Fibroblast of villous mesenchyme (primary cell): Measurements from ENCODE around the gene C14orf180. TPM values are rescaled to one million over a fixed set of nuclear protein-coding genes. Genes with fewer than 3 reads are reported as not detected.

Experiments used
- DNase-seq: peaks from one replicate; pipeline ENCODE4 v3.0.0-alpha.2; 2010; ENCODE audit warnings: low read depth
- H3K4me3 ChIP-seq: 2 replicates; pipeline ENCODE4 v1.5.1; 2011; ENCODE audit warnings: low read depth, mild to moderate bottlenecking, low read length
- CTCF ChIP-seq: IDR thresholded peaks from 2 replicates; pipeline ENCODE4 v1.5.1; 2012; ENCODE audit warnings: low read depth, mild to moderate bottlenecking, low read length; ENCODE audit not compliant: insufficient read depth
- total RNA-seq: library from RNA; depleted of rRNA; stranded (reverse); fragments of >200 nt; gene quantifications from 2 replicates; pipeline ENCODE4 v1.2.3, GENCODE V29; 2012

Gene C14orf180
- total RNA-seq, 1 donor = not detected

GRCh38 chr14:104581521-104581920, 2.0 kb downstream of the C14orf180 start:
- no peak for DNase-seq
- H3K4me3 ChIP-seq = no peak overlapping the region
- no peak for TF ChIP-seq CTCF

GRCh38 chr14:104582005-104582404, 2.4 kb downstream of the C14orf180 start:
- H3K4me3 ChIP-seq = no peak overlapping the region
- no peak for TF ChIP-seq CTCF
- no peak for DNase-seq

- H3K4me3 ChIP-seq = no peak overlapping the region
- TF ChIP-seq CTCF = no peak
- DNase-seq = no peak
Observed at GRCh38 chr14:104582662-104583061, 3.1 kb downstream of the C14orf180 start.

- DNase-seq = no peak
- TF ChIP-seq CTCF = no peak
- H3K4me3 ChIP-seq = no peak overlapping the region
Observed at GRCh38 chr14:104583424-104584306, 4.1 kb downstream of the C14orf180 start.

- DNase-seq = no peak
- TF ChIP-seq CTCF = no peak
- no peak overlapping the region for H3K4me3 ChIP-seq
Observed at GRCh38 chr14:104584557-104584956, 5.0 kb downstream of the C14orf180 start.

GRCh38 chr14:104585966-104586697, 6.6 kb downstream of the C14orf180 start:
- no peak for TF ChIP-seq CTCF
- peak; percentile 41 for DNase-seq
- H3K4me3 ChIP-seq = no peak overlapping the region
